GM12801 (cell line): ENCODE results near the gene FAN1.

Experiments used
- TF ChIP-seq, protein P1 (sequence below): IDR thresholded peaks from one replicate; pipeline ENCODE4 v1.5.1; 2011; ENCODE audit warnings: control low read depth; ENCODE audit not compliant: insufficient read length; ENCODE audit errors: extremely low read depth

FAN1 gene

DNA sequence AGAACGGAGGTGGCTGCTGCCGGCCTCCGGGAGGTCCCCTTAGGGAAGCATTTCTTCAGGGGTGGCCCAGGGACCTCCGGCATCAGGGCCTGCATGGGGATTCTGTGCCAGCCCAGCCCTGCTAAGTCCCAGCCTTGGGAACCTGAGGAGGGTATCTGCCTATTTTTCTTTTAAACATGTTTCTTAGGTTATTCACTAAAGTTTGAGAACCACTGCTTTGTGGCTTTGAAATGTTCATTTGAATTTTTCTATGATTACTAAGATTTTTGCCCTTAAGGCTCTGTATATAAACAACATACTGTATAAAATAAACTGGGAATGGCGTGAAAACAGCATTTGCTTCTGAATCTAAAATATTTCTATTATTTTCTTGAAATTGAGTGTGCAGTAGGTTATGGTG lies 24.4 kb downstream of the FAN1 start:
- TF ChIP-seq, protein P1, sequence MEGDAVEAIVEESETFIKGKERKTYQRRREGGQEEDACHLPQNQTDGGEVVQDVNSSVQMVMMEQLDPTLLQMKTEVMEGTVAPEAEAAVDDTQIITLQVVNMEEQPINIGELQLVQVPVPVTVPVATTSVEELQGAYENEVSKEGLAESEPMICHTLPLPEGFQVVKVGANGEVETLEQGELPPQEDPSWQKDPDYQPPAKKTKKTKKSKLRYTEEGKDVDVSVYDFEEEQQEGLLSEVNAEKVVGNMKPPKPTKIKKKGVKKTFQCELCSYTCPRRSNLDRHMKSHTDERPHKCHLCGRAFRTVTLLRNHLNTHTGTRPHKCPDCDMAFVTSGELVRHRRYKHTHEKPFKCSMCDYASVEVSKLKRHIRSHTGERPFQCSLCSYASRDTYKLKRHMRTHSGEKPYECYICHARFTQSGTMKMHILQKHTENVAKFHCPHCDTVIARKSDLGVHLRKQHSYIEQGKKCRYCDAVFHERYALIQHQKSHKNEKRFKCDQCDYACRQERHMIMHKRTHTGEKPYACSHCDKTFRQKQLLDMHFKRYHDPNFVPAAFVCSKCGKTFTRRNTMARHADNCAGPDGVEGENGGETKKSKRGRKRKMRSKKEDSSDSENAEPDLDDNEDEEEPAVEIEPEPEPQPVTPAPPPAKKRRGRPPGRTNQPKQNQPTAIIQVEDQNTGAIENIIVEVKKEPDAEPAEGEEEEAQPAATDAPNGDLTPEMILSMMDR = no peak

DNA sequence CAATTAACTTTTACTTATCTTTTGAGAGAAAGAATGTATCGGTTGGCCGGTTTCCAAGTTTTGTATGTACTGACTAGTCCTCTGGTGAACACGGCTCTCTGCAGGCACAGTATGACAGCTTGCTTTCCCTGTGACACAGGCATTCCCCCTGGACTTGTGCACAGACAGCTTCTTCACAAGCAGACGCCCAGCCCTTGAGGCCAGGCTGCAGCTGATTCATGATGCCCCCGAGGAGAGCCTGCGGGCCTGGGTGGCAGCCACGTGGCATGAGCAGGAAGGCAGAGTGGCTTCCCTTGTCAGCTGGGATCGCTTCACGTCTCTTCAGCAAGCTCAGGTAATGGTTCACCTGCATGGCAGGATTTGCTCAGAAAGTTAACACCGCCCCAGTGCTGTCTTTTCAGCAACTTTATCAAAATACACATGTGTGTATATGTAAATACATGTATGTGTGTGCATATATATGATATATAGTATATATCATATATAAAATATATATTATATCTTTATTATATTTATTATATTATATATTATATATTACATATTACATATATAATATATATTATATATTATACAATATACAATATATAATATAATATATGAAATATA lies 25.5 kb downstream of the FAN1 start:
- TF ChIP-seq, protein P1 = no peak

DNA sequence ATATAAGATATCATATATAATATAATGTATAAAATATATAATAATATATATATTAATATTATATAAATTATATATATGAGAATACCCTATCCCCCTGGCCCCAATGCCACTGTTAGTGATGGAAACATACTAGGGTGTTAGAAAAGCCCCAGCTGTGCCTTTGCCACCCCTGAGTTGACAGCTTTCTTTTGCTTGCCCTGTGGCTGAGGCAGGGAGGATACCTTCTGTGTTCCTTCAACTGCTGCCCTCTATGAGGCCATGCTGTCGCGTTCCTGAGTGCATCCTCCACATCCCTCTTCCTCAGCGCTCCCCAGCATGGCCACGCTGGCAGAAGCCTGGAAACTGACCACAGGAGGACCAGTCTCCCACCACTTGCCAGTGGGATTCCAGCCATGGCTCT lies 26.3 kb downstream of the FAN1 start:
- TF ChIP-seq, protein P1 = no peak

DNA sequence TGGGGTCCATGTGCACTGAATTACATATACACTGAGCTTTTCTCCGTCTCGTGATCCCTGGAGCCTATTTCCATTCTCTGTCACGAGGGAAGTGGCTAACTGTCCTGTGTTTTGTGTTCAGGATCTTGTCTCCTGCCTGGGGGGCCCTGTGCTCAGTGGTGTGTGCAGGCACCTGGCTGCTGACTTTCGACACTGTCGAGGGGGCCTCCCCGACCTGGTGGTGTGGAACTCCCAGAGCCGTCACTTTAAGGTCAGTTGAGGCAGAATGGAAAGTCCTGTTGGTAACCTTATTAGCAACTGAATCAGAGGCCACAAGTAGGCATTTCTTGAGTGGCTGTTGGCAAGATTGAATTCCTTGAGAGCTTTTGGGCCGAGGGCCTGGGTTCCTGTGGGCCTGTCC lies 26.7 kb downstream of the FAN1 start:
- TF ChIP-seq, protein P1 = no peak

DNA sequence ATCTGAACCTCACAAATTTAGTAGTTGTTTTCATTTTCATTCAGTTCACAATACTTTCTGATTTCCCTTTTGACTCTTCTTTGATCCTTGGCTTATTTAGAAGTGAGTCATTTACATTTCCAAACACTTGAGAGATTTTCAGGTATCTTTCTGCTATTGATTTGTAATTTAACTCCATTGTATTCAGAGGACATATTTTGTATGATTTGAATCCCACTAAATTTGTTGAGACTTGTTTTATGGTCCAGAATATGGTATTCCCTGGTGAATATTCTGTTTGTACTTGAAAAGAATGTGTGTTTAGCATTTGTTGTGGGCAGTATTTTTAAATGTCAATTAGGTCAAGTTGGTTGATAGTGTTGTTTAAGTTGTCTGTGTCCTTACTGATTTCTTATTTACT lies 29.6 kb downstream of the FAN1 start:
- TF ChIP-seq, protein P1 = no peak

DNA sequence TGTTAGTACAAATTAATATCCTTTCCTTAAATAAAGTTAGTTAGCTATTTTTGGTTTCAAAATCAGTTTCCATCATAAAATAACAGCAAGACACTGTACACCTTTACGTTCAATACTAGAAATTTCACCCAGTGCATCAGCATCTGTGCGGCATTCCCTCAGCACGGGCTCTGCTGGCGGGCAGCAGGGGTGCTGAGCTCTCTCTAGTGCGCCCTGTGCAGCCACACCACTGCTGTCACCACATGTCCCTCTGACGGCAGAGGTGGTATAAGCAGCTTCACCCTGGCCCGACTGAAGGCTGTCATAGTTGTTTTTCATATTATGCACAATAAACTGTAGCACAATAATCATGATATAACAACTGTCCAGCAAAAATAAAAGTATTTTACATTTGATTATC lies 35.4 kb downstream of the FAN1 start:
- TF ChIP-seq, protein P1 = no peak

DNA sequence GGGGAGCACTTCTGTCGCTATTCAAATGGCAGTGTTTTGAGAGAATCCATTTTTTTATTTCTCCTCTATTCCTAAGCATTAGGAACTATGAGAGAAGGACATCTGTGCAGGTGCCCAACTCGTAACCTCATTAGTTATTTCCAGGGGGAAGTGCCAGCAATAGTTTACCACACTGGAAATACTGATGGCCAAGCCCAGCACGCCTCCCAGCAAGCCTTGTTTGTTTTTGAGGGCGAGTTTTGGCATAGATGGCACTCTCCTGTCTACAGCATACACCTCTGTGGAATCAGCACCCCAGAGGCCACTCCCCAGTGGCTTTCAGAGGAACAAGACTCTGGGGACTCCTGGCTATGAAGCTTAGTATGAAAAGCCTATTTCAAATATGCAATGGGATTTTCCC lies 36.6 kb downstream of the FAN1 start:
- TF ChIP-seq, protein P1 = no peak
